A172 (cell line): ENCODE results near the gene ISCA2. TPM values are rescaled to one million over a fixed set of nuclear protein-coding genes. Genes with fewer than 3 reads are reported as not detected.

Source experiments
- DNase-seq: peaks from one replicate; pipeline ENCODE4 v3.0.0-alpha.2; 2015; ENCODE audit warnings: low spot score
- total RNA-seq: library from RNA; depleted of rRNA; stranded (reverse); fragments of >200 nt; shearing (Covaris generic); gene quantifications from 2 replicates; pipeline ENCODE4 v1.2.3, GENCODE V29; 2014

ISCA2 gene
- total RNA-seq, 1 experiment from 2014 or later = 18.1 TPM

DNA sequence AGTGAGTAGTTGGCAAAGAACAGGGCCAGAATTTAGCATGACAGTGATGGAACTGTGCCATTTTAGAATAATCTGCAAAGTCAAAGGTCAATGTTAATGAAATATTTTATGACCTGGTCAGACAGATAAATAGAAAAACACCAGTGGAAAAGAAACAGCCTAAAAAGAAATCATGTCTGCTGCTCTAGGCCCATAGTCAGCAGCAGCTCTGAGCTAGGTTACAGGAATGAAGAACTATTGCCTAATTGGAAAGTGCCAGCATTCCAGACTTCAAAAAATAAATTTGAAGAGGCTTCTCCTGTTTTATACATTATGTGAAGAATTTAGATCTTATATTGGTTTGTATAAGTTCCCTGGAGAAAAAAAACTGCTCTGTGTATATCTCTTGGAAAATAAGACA, 10.2 kb upstream of the ISCA2 start:
- DNase-seq = no peak

GRCh38 chr14:74486164-74486563, 7.4 kb upstream of the ISCA2 start:
- no peak for DNase-seq

DNA sequence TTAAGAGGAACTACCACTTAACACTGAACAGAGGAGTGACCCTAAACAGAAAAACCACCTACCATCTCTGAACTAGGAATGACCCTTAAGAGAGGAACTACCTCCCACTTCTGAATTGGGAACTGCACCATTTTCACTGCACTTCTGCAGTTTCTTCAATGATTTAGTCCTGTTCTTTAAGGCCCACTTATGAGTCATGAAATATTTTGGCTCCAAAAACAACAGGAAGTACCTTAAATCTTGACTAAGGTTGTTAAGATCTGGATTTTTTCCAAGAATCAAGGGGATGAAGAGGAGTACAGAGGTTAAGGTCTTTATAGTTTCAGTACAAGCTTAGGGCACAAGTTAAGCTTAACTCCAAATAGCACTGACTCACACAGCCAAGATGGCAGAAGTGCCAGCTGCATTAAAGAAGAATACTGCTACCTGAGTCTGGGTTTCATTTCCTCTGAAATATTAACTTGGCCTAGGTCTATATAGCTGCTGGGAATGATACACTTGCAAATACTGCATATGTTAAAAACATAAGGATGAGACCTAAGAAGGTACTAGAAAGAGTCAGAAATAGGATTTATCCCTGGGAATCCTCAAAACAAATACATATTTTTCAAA, 4.7 kb upstream of the ISCA2 start:
- peak; percentile 80 for DNase-seq

DNA sequence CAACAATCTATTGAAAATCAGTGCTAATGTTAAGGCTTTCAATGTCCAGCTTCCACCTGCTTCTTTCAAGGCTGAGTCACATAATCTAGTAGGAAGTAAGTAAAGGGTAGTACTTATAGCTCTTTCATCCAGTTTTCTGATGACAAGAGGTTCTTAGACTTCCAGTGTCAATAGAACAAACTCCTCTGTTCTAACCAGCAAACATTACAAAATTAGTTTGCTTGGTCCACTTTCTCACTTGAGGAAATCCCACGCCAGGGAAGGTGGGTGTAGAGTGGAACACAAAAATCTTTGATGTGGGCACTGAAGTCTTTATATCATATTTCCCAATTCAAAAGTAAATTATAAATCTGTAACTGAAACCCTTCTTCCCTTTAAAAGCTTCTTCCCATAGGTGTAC, 3.1 kb upstream of the ISCA2 start:
- no peak for DNase-seq

- peak; percentile 39 for DNase-seq
Measured at GRCh38 chr14:74491956-74492775, 1.4 kb upstream of the ISCA2 start.

GRCh38 chr14:74492776-74493342, 706 bp upstream of the ISCA2 start, which contains the start of gene NPC2:
Gene NPC2 (minus strand): TSS chr14:74493305. CDS start chr14:74493274, 31 bp downstream.
- DNase-seq = no peak

- DNase-seq = no peak
Measured at GRCh38 chr14:74495356-74495755, 1.8 kb downstream of the ISCA2 start.

GRCh38 chr14:74500417-74501134, 7.0 kb downstream of the ISCA2 start:
- no peak for DNase-seq

- peak; percentile 49 for DNase-seq
Measured at GRCh38 chr14:74501135-74501614, 7.6 kb downstream of the ISCA2 start.

DNA sequence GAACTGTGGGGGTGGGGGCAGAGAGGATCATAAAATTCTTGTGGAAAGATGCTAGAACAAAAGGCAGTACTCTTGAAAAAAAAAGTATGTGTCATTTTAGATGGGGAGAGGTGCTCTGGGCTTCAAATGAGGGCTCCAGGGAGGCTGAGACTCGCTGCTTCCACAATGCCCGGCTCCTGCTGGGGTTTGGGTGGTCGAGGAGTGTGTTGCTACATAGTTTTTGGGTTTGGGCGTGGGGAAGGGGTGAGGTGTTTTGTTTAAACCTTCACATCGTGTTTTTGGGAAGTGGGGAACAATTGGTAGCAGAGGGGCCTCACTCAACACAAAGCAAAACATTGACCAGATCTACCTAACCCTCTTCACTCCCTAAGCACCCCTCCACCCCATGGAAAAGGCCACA, 8.1 kb downstream of the ISCA2 start:
- no peak for DNase-seq

- peak; percentile 28 for DNase-seq
Measured at GRCh38 chr14:74502236-74503019, 8.9 kb downstream of the ISCA2 start.

- DNase-seq = no peak
Measured at GRCh38 chr14:74503291-74503937, 9.8 kb downstream of the ISCA2 start.

- no peak for DNase-seq
Measured at GRCh38 chr14:74503938-74504335, 10.4 kb downstream of the ISCA2 start.

- DNase-seq = no peak
Measured at GRCh38 chr14:74504412-74504811, 10.8 kb downstream of the ISCA2 start.

DNA sequence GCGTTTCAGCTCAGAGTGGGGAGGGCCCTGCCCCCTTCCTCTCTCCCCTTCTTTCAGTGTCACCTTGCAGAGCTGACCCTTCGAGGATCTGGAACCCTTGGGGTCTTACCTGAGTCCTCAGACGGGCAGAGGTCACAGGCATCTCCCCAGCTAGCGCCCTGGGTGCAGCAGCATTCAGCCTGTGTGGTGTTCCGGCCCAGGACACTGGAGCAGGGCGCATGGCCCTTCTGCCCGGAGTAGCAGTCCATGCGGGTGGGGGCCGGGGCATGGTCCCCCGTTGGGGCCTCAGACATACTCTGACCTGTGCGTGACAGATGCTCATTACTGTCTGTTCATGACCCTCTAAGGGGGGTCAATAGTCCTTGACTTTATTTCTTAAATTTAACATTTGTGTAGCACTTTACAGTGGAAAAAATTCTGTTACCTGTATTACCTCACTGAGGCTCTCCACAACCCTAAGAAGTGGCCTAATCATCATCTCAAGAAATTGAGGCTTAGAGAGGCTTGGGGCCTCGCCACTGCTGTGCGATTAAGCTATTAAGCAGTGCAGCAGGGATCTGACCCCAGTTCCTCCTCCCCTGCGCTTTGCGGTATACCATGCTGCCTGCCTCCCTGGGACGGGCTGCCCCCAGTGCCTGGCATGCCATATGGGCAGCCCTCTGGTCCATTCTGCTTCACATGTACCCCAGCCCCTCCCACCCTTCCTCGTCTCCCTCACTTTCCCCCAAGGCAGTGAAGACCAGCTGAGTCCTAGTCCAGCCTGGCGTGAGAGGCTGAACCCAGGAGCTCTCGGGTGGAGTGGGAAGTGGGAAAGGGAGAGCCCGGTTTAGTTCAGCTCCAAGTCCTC, 11.5 kb downstream of the ISCA2 start:
- DNase-seq = no peak

- DNase-seq = no peak
Measured at GRCh38 chr14:74505831-74506230, 12.3 kb downstream of the ISCA2 start.

GRCh38 chr14:74506411-74506851, 12.9 kb downstream of the ISCA2 start:
- no peak for DNase-seq

GRCh38 chr14:74507085-74507484, 13.5 kb downstream of the ISCA2 start:
- DNase-seq = no peak

- no peak for DNase-seq
Measured at GRCh38 chr14:74507840-74508239, 14.3 kb downstream of the ISCA2 start.

GRCh38 chr14:74508292-74508731, 14.7 kb downstream of the ISCA2 start:
- no peak for DNase-seq
